ENCODE measurements around the gene TP53TG5.

TP53TG5 gene

DNA sequence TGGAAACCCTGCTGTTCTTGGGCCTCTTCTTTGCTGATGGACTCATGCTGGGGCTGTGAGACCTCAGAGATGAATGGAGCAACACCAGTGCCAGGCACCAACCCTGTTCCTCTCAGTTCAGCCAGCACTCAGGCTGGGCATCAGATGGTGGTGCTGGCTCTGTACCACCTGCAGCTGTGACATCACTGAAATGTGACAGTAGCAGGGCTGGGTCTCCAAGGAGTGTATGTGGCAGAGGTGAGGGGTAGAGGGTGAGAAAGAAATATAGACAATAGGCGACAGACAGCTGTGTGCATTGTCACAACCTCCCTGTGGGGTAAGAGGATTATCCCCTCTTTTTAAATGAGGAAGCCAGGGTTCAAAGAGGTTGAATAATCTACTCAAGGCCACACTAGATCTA lies at the start of gene TP53TG5:
TSS of gene TP53TG5 (minus strand) at position 135 of the 400 bp plus-strand sequence. CDS start at position 46, 89 bp downstream.
- no peaks in the 10 kb centered on the region for H3K27me3 ChIP-seq (ENCODE audit: control insufficient read depth, low read length)
- H3K4me2 ChIP-seq (ENCODE audit: low read length): no peak within 1 kb of the TSS
- H3F3A ChIP-seq (ENCODE audit: control insufficient read depth, insufficient read depth): no peaks in the 10 kb centered on the region
- H4K20me1 ChIP-seq (ENCODE audit: control insufficient read depth, insufficient read depth, low read depth, low read length): no peaks in the 10 kb centered on the region
- no peak within 1 kb of the TSS for H3K4me3 ChIP-seq (ENCODE audit: low read length)
- no peaks in the 10 kb centered on the region for H3K9me2 ChIP-seq (replicated peaks; ENCODE audit: control insufficient read depth, low read length)
- no peak within 1 kb of the TSS for H3K27ac ChIP-seq (ENCODE audit: low read depth, low read length)
- no peaks in the 10 kb centered on the region for H3K36me3 ChIP-seq (ENCODE audit: control insufficient read depth, low read length)
- H3K9me3 ChIP-seq (ENCODE audit: control insufficient read depth, insufficient read depth, low read length): no peaks in the 10 kb centered on the region
- H3K4me1 ChIP-seq (ENCODE audit: control insufficient read depth, low read length): peaks cover 10% of the 10 kb centered on the region
- H3K79me2 ChIP-seq (ENCODE audit: control insufficient read depth, low read length): no peaks in the 10 kb centered on the region
- TF ChIP-seq EZH2phosphoT487 (IDR thresholded peaks at IDR 0.05; ENCODE audit: borderline replicate concordance, low read length): no peak
- TF ChIP-seq, protein P1, sequence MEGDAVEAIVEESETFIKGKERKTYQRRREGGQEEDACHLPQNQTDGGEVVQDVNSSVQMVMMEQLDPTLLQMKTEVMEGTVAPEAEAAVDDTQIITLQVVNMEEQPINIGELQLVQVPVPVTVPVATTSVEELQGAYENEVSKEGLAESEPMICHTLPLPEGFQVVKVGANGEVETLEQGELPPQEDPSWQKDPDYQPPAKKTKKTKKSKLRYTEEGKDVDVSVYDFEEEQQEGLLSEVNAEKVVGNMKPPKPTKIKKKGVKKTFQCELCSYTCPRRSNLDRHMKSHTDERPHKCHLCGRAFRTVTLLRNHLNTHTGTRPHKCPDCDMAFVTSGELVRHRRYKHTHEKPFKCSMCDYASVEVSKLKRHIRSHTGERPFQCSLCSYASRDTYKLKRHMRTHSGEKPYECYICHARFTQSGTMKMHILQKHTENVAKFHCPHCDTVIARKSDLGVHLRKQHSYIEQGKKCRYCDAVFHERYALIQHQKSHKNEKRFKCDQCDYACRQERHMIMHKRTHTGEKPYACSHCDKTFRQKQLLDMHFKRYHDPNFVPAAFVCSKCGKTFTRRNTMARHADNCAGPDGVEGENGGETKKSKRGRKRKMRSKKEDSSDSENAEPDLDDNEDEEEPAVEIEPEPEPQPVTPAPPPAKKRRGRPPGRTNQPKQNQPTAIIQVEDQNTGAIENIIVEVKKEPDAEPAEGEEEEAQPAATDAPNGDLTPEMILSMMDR (IDR thresholded peaks at IDR 0.05; ENCODE audit: low read depth, low read length, poor library complexity, severe bottlenecking): no peak

DNA sequence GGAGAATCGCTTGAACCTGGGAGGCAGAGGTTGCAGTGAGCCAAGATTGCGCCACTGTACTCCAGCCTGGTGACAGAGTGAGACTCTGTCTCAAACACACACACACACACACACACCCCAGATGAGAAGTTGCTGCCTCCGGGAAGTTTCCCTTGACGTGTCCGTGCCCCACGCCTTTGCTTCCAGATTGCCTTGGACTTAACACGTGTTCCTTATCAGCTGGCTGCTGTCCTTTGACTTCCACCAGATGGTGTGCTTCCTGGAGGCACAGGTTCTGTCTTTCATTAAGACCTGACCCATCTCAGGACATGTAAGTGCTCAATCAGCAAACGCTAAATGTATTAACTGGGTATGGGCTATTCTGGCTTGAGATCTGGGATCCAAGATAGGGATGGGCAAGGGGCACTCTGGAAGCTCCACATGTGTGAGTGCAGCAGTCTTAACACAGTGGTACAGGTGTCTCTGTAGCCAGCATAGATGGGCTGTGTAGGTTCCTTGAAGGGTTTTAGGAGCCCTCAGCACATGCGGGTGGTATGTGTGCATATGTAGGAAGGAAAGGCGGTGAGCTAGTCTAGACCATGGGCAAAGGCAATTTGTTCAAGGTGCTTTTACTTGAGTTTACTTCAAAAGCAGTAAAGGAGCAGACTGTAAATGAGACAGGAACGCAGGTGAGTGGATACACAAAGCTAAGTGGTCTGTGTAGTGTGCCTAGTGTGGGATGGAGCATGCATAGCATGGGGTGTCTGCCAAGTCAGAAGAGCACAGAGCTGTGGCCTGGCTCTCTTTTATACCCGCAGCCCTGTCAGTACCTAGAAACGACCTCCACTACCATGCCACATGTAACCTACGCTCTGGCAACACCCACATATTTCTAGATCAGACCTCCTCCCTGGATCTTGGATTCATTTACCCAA lies 49.4 kb upstream of the TP53TG5 start:
- Histone ChIP-seq H3K4me3 (ENCODE audit: low read length) (no peak overlapping the region), H3F3A (ENCODE audit: control insufficient read depth, insufficient read depth) (0 out of 2 replicates have a peak, but pooled peaks cover under 1% of the 10 kb centered on the region), H4K20me1 (ENCODE audit: control insufficient read depth, insufficient read depth, low read depth, low read length) (no peaks in the 10 kb centered on the region), H3K27ac (ENCODE audit: low read depth, low read length) (no peak overlapping the region), H3K9me2 (replicated peaks; ENCODE audit: control insufficient read depth, low read length) (no peaks in the 10 kb centered on the region), H3K4me1 (ENCODE audit: control insufficient read depth, low read length) (peaks cover 13% of the 10 kb centered on the region), H3K36me3 (ENCODE audit: control insufficient read depth, low read length) (peaks cover 44% of the 10 kb centered on the region), H3K9me3 (ENCODE audit: control insufficient read depth, insufficient read depth, low read length) (no peaks in the 10 kb centered on the region), H3K27me3 (ENCODE audit: control insufficient read depth, low read length) (no peaks in the 10 kb centered on the region), H3K4me2 (ENCODE audit: low read length) (no peak overlapping the region), H3K79me2 (ENCODE audit: control insufficient read depth, low read length) (no peaks in the 10 kb centered on the region)
- TF ChIP-seq, protein P1 (IDR thresholded peaks at IDR 0.05; ENCODE audit: low read depth, low read length, poor library complexity, severe bottlenecking): no peak
- no peak for TF ChIP-seq EZH2phosphoT487 (IDR thresholded peaks at IDR 0.05; ENCODE audit: borderline replicate concordance, low read length)

DNA sequence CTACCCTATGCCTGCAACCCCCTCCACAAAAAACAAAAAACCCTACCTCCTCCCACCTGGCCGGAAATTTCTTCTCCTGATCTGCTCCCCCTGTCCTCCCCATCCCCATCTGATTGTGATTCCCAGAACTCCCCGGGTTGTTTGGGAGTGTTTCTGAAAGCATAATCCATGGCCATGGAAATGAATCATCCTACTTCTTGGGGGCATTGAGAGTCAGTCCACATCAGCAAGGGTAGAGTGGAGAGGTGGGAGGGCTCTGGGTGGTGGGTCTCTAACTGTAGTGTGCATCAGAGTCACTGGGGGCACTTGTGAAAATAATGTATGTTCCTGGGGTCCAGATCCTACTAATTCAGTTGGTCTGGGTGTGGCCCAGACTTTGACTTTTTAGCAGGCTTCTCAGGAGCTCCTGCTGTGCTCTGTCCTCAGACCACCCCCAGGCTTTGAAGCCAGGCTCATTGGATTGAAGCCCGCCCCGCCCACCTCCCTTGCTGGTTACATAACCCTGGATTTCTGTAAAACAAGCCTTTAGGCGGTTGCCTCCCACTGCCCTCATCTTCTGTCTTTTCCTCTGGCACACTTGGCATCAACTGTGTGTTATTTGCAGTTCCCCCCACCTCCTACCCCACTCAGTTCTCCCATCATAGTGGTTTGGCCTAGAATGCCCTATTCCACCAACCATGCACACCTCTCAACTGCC lies 48.3 kb upstream of the TP53TG5 start:
- TF ChIP-seq EZH2phosphoT487 (IDR thresholded peaks at IDR 0.05; ENCODE audit: borderline replicate concordance, low read length): no peak
- TF ChIP-seq, protein P1 (IDR thresholded peaks at IDR 0.05; ENCODE audit: low read depth, low read length, poor library complexity, severe bottlenecking): no peak
- no peak overlapping the region for H3K27ac ChIP-seq (ENCODE audit: low read depth, low read length)

More for the DNA sequence above, 48.3 kb upstream of the TP53TG5 start:
- no peaks in the 10 kb centered on the region for H3K27me3 ChIP-seq (ENCODE audit: control insufficient read depth, low read length)
- peaks cover 3% of the 10 kb centered on the region for H3K4me1 ChIP-seq (ENCODE audit: control insufficient read depth, low read length)
- peaks cover 45% of the 10 kb centered on the region for H3K36me3 ChIP-seq (ENCODE audit: control insufficient read depth, low read length)
- no peaks in the 10 kb centered on the region for H3K9me3 ChIP-seq (ENCODE audit: control insufficient read depth, insufficient read depth, low read length)
- H3F3A ChIP-seq (ENCODE audit: control insufficient read depth, insufficient read depth): no peaks in the 10 kb centered on the region
- H3K4me3 ChIP-seq (ENCODE audit: low read length): no peak overlapping the region
- no peaks in the 10 kb centered on the region for H3K9me2 ChIP-seq (replicated peaks; ENCODE audit: control insufficient read depth, low read length)
- no peaks in the 10 kb centered on the region for H4K20me1 ChIP-seq (ENCODE audit: control insufficient read depth, insufficient read depth, low read depth, low read length)
- no peaks in the 10 kb centered on the region for H3K79me2 ChIP-seq (ENCODE audit: control insufficient read depth, low read length)
- no peak overlapping the region for H3K4me2 ChIP-seq (ENCODE audit: low read length)

Data from DOHH2 (cell line).